Uterus (tissue), 4 donors: ENCODE results near the gene ANKRD23. TPM values are rescaled to one million over a fixed set of nuclear protein-coding genes. Genes with fewer than 3 reads are reported as not detected.

Source experiments
- DNase-seq, 2 donors: peaks; one replicate each; pipeline ENCODE4 v3.0.0-alpha.2; 2019 to 2020
- H3K27ac ChIP-seq, 2 donors: fragments of 200-600 bp; sonication (generic); 1 replicate in 1 of 2; 2 replicates in 1 of 2; pipeline ENCODE4 v1.5.1; 2016 to 2018
- H3K27me3 ChIP-seq, 2 donors: fragments of 200-600 bp; sonication (generic); one replicate each; pipeline ENCODE4 v1.5.1; 2018 to 2019; ENCODE audit warnings: control low read depth in 1 of 2
- H3K36me3 ChIP-seq, 2 donors: fragments of 200-600 bp; sonication (generic); one replicate each; pipeline ENCODE4 v1.5.1; 2019; ENCODE audit warnings: control low read depth in 1 of 2
- H3K4me1 ChIP-seq, 2 donors: fragments of 200-600 bp; sonication (generic); one replicate each; pipeline ENCODE4 v1.5.1; 2018 to 2019; ENCODE audit warnings: control low read depth in 1 of 2
- H3K4me3 ChIP-seq, 2 donors: fragments of 200-600 bp; sonication (generic); 1 replicate in 1 of 2; 2 replicates in 1 of 2; pipeline ENCODE4 v1.5.1; 2018 to 2019; ENCODE audit warnings: mild to moderate bottlenecking in 1 of 2
- H3K9me3 ChIP-seq, 2 donors: fragments of 200-600 bp; sonication (generic); one replicate each; pipeline ENCODE4 v1.5.1; 2019; ENCODE audit warnings: control low read depth in 1 of 2
- POLR2A ChIP-seq, 2 donors: fragments of 450-650 bp; IDR thresholded peaks; one replicate each; pipeline ENCODE4 v1.6.1; 2016; ENCODE audit warnings: antibody characterized with exemption in 2 of 2, mild to moderate bottlenecking in 1 of 2, moderate library complexity in 1 of 2
- intact Hi-C: fragments of 100-400 bp; cut with DNase I; formaldehyde crosslinking; loops from one replicate; pipeline ENCODE4 v1.15.1; 2023; ENCODE audit warnings: low total_unique reads
- total RNA-seq, 4 donors: library from RNA; depleted of rRNA in 3 of 4; stranded (reverse); fragments of >200 nt in 3 of 4; gene quantifications; one replicate each; pipeline versions ENCODE4 v1.1.0 to v1.2.4, GENCODE V29; 2014 to 2023
- TF ChIP-seq, protein P1 (sequence below), 4 experiments: fragments of 200-600 bp in 2 of 4; fragments of 450-650 bp in 2 of 4; sonication (generic) in 2 of 4; IDR thresholded peaks; one replicate each; pipeline ENCODE4 v1.5.1; 2016 to 2019; ENCODE audit warnings: antibody characterized with exemption in 4 of 4, mild to moderate bottlenecking in 2 of 4, moderate library complexity in 1 of 4
- donor health status: DM: yes; HTN: yes; CAD: no.

The ANKRD23 gene
- total RNA-seq, 4 donors from 2014 or later, result 4.4 to 23.2 (median 8.6) TPM

- intact Hi-C loops, result no loop called here
- DNase-seq, result no peak
- no peaks in the 10 kb centered on the region for H3K36me3 ChIP-seq
Measured at GRCh38 chr2:96801786-96802595, 41.8 kb downstream of the ANKRD23 start.

DNA sequence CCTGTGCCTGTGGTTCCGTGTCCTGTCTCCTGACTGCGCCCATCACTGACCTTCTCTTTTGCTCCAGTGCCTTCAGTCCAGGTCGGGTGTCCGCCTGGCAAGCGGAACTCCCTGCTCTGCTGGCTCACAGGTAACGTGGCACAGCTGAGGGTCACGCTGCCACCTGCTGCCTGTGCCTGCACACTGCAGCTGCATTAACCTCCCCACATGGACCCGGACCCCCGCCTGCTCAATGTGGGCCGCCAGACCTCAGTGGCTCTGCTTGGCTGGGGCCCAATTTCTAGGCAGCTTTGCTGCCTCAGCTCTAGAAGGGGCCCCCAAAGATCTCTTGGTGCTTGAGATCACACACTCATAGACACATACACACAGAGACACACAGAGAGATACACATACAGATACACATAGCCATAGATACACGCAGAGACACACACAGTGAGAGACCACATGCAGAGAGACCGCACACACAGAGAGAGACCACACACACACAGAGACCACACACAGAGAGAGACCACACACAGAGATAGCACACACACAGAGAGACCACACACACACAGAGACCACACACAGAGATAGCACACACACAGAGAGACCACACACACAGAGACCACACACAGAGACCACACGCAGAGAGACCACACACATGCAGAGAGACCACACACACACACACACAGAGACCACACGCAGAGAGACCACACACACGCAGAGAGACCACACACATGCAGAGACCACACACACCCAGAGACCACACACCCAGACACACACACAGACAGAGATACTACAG, 42.6 kb downstream of the ANKRD23 start:
- Histone ChIP-seq H3K27me3 (no peaks in the 10 kb centered on the region), H3K4me1 (no peaks in the 10 kb centered on the region), H3K36me3 (no peaks in the 10 kb centered on the region), H3K9me3 (no peaks in the 10 kb centered on the region), H3K27ac (peak overlapping the region in 1 of 2 donors; percentile 24), H3K4me3 (no peak overlapping the region)
- no peak for TF ChIP-seq POLR2A (IDR thresholded peaks at IDR 0.05)
- TF ChIP-seq, protein P1, sequence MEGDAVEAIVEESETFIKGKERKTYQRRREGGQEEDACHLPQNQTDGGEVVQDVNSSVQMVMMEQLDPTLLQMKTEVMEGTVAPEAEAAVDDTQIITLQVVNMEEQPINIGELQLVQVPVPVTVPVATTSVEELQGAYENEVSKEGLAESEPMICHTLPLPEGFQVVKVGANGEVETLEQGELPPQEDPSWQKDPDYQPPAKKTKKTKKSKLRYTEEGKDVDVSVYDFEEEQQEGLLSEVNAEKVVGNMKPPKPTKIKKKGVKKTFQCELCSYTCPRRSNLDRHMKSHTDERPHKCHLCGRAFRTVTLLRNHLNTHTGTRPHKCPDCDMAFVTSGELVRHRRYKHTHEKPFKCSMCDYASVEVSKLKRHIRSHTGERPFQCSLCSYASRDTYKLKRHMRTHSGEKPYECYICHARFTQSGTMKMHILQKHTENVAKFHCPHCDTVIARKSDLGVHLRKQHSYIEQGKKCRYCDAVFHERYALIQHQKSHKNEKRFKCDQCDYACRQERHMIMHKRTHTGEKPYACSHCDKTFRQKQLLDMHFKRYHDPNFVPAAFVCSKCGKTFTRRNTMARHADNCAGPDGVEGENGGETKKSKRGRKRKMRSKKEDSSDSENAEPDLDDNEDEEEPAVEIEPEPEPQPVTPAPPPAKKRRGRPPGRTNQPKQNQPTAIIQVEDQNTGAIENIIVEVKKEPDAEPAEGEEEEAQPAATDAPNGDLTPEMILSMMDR (IDR thresholded peaks at IDR 0.05), result peak; percentile 70 to 91 (median 84)
- intact Hi-C loops, result no loop called here
- peak; percentile 72 for DNase-seq

More at GRCh38 chr2:96801786-96802595, 41.8 kb downstream of the ANKRD23 start:
- no peaks in the 10 kb centered on the region for H3K27me3 ChIP-seq
- no peak overlapping the region for H3K4me3 ChIP-seq
- H3K9me3 ChIP-seq, result no peaks in the 10 kb centered on the region
- H3K27ac ChIP-seq, result no peak overlapping the region
- H3K4me1 ChIP-seq, result no peaks in the 10 kb centered on the region
- no peak for TF ChIP-seq POLR2A (IDR thresholded peaks at IDR 0.05)
- TF ChIP-seq, protein P1 (IDR thresholded peaks at IDR 0.05), result no peak

DNA sequence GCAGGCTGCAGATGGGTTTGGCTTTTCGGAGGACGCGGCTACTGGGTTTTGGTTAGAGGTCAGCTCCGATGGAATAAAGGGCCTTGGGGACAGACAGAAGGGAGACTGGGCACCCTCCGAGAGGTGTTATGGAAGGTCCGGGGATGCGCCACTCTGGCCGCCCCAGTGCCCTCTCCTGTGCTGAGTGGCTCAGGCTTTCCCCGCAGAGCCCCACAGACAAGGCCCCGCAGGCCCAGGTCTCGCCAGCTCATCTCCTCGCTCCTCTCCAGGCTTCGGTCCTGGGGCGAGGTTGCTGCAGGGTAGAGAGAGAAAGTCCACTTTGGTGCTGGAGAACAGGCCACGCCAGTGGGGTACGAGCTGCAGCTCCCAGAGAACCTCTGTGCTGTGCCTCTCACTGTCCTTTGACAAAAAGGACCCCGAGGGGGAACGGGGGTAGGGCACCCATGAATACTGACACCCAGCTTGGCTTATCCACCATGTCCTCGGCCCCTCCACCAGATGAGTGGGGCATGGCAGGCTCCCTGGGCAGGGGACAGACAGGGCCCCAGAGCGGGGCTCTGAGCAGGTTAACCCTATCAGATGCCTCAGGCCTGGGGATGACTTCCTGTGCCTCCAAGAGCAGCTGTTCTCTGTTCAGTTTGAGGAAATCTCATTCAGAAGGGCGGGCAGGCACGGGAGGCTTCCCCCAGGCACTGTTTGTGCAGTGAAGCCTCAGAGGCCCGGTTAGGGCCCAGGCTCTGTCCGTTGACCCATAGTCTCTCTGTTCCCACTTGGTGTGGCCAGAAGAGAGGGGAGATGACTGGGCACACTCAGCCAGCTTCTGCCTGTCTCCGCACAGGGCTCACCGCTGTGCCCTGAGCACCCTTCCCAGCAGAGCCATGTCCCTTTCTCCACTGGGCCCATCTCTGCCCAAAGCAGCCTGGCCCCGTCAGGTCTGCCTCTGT, 43.5 kb downstream of the ANKRD23 start:
- DNase-seq, result no peak
- Histone ChIP-seq H3K4me1 (no peaks in the 10 kb centered on the region), H3K4me3 (no peak overlapping the region), H3K27ac (peak overlapping the region in 1 of 2 donors; percentile 24), H3K9me3 (no peaks in the 10 kb centered on the region), H3K36me3 (no peaks in the 10 kb centered on the region), H3K27me3 (no peaks in the 10 kb centered on the region)
- intact Hi-C loops, result no loop called here
- TF ChIP-seq, protein P1 (IDR thresholded peaks at IDR 0.05), result no peak
- TF ChIP-seq POLR2A (IDR thresholded peaks at IDR 0.05), result no peak

- intact Hi-C loops, result no loop called here
- Histone ChIP-seq H3K4me1 (no peaks in the 10 kb centered on the region), H3K27me3 (no peaks in the 10 kb centered on the region), H3K9me3 (no peaks in the 10 kb centered on the region), H3K27ac (no peak overlapping the region), H3K36me3 (no peaks in the 10 kb centered on the region), H3K4me3 (no peak overlapping the region)
- DNase-seq, result no peak
- TF ChIP-seq, protein P1 (IDR thresholded peaks at IDR 0.05), result no peak
- TF ChIP-seq POLR2A (IDR thresholded peaks at IDR 0.05), result no peak
Measured at GRCh38 chr2:96799623-96799935, 44.2 kb downstream of the ANKRD23 start.
